22Rv1 (cell line): ENCODE measurements around the gene SUCO.

Experiments used
- CTCF ChIP-seq: fragments of 450-650 bp; IDR thresholded peaks from 2 replicates; pipeline ENCODE4 v1.5.1; 2017; ENCODE audit warnings: mild to moderate bottlenecking
- ZFX ChIP-seq: fragments of 450-650 bp; IDR thresholded peaks from 2 replicates; pipeline ENCODE4 v1.6.1; 2017; ENCODE audit warnings: antibody characterized with exemption, borderline replicate concordance

DNA sequence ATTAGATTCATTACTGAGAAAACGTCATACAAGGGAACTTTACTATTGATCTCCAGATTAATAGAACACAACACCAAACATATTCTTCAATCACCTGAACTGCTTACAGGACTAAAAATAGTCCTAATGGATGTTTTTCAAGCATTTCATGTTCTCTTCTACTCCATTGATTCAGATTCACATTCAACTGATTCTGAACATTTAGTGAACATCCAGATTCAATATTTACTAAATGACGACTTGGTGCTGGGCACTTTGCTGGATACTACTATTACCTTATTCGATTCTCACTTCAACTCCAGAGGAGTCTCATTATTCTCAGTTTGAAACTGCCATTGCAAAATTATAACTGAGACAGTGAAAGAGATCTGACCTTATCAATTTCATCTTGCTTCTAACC, 18.8 kb upstream of the SUCO start:
- TF ChIP-seq CTCF = no peak
- no peak for TF ChIP-seq ZFX
